Mesothelial cell of epicardium (in vitro differentiated cells): Measurements from ENCODE around the gene PPIP5K1. TPM values are rescaled to one million over a fixed set of nuclear protein-coding genes. Genes with fewer than 3 reads are reported as not detected.
"Not testable (repeated sequence)": the region's sequence is repeated elsewhere in the genome, so short reads cannot be mapped to it uniquely, and the experiment has no call there.

Experiments
- DNase-seq, 2 experiments: peaks; one replicate each; pipeline ENCODE4 v3.0.0; 2021; ENCODE audit warnings: low spot score in 2 of 2; ENCODE audit not compliant: unreplicated experiment in 2 of 2
- H3K27ac Mint-ChIP-seq: 2 replicates; pipeline ENCODE4 v1.8.0; 2021; ENCODE audit warnings: mixed read lengths
- H3K27me3 Mint-ChIP-seq: 2 replicates; pipeline ENCODE4 v1.8.0; 2021; ENCODE audit warnings: low read depth, mixed read lengths
- H3K36me3 Mint-ChIP-seq: 2 replicates; pipeline ENCODE4 v1.8.0; 2021; ENCODE audit warnings: mixed read lengths
- H3K4me1 Mint-ChIP-seq: 2 replicates; pipeline ENCODE4 v1.8.0; 2021; ENCODE audit warnings: mixed read lengths
- H3K4me3 Mint-ChIP-seq: 2 replicates; pipeline ENCODE4 v1.8.0; 2021; ENCODE audit warnings: mild to moderate bottlenecking, moderate library complexity, mixed read lengths
- H3K9me3 Mint-ChIP-seq: 2 replicates; pipeline ENCODE4 v1.8.0; 2021; ENCODE audit warnings: mixed read lengths
- total RNA-seq: library from RNA; stranded (reverse); gene quantifications from 3 replicates; pipeline ENCODE4 v1.2.1, GENCODE V29; 2021
- TF ChIP-seq, protein P1 (sequence below): fragments of 200-600 bp; sonication (generic); IDR thresholded peaks from one replicate; pipeline ENCODE4 v1.5.0; 2021; ENCODE audit warnings: antibody characterized with exemption; ENCODE audit not compliant: unreplicated experiment

PPIP5K1 gene
- total RNA-seq, result 53.2 to 61.5 TPM (median 56.0 TPM) in 3 replicates

DNA sequence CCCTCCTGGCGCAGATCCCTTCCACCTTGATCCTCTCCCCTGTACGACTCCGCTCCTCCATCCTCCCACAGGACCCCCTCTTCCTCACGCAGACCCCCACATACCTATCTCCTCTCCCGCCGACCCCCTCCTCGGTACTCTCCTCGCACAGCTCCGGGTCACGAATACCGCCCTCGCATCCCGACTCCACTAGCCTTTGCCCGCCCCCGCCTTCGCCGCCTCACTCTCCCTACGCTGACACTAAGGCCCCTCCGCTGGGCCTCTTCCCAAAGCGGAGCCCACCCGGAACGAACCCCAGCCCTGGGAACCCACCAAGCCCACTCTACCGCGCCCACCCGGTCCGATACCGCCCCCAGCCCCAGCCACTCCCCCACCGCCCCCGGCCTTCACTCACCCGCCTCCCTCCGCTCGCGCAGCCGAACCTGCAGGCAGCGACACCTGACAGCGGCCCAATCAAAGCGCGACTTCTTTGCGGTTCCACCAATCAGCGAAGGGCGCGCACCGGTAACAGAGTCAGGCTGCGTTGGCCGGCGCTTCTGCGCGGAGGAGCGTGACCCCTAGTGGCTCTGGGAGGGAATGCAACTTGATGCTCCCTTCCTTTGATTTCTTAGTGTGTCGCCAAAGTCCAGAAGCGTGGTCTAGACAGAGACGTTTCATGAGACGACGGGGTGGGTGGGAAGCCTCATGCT is at the start of gene PPIP5K1:
TSS of gene PPIP5K1 (minus strand) at position 431 of the 689 bp plus-strand sequence. CDS start 5,704 bp downstream, outside the sequence.
- not testable (repeated sequence) for H3K36me3 Mint-ChIP-seq, H3K27ac Mint-ChIP-seq, H3K27me3 Mint-ChIP-seq, H3K9me3 Mint-ChIP-seq, DNase-seq, H3K4me3 Mint-ChIP-seq, H3K4me1 Mint-ChIP-seq

DNA sequence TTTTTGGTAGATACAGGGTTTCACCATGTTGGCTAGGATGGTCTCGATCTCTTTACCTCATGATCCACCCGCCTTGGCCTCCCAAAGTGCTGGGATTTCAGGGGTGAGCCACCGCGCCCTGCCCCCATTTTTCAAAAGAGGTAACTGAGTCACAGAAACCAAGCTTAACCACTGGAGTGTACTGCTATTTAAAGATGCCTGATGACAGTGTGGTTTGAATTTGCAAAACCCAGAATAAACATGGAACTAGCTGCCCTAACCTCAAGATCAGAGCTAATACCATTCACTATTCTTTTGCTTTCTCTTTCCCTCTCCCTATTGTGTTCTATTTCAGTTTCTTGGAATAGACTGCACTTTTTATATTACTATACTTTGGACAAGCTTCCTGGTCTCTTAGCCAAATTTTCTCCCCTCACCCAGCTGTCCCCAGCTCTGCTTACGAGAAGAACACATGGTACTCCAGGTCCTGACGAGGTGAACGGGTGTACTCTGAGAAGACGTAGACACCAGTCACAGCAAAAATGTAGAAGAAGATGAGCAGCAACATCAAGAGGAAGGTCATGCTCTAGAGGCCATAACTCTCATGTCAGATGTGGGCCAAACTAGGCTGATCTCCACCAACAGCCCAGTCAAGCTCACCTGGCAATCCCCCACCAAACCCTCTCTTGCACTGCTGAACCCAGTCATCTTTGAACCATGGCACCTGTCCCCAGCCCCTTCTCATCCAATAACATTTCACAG is 48.6 kb upstream of the PPIP5K1 start:
- H3K27me3 Mint-ChIP-seq, H3K36me3 Mint-ChIP-seq, H3K9me3 Mint-ChIP-seq, H3K27ac Mint-ChIP-seq, H3K4me3 Mint-ChIP-seq, H3K4me1 Mint-ChIP-seq, DNase-seq: not testable (repeated sequence)

DNA sequence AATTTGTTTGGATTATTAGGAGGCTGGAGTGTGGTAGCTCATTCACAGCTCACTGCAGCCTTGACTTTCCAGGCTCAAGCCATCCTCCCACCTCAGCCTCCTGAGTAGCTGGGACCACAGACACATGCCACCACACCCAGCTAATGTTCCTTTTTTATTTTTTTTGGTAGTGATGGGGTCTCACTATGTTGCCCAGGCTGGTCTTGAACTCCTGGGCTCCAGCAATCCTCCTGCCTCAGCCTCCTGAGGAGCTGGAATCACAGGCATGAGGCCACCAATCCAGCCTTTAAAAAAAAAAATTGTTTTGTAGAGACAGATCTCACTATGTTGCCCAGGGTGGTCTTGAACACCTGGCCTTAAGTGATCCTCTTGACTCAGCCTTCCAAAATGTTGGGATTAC is 36.9 kb upstream of the PPIP5K1 start:
- not testable (repeated sequence) for H3K27ac Mint-ChIP-seq, H3K36me3 Mint-ChIP-seq, H3K4me3 Mint-ChIP-seq, H3K9me3 Mint-ChIP-seq, DNase-seq, H3K27me3 Mint-ChIP-seq, H3K4me1 Mint-ChIP-seq

DNA sequence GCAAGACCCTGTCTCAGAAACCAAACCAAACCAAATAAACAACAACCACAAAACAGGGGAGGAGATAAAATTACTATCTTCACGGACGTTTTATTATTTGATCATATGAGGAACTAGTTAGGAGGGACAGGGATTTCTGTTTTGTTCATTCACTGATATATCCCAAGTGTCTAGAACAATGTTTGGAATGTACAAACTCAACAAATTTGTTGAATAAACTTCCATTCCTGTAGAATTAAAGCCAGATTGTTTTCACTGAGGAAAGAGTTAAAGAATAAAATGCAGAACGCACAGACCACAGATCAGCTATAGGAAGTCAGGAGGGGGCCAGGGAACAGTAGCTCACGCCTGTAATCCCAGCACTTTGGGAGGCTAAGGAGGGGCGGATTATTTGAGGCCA is 35.1 kb upstream of the PPIP5K1 start:
- H3K27me3 Mint-ChIP-seq, result peaks cover 4% of the 10 kb centered on the region
- H3K4me1 Mint-ChIP-seq, result no peaks in the 10 kb centered on the region
- no peak overlapping the region for H3K27ac Mint-ChIP-seq
- DNase-seq, result no peak
- TF ChIP-seq, protein P1, sequence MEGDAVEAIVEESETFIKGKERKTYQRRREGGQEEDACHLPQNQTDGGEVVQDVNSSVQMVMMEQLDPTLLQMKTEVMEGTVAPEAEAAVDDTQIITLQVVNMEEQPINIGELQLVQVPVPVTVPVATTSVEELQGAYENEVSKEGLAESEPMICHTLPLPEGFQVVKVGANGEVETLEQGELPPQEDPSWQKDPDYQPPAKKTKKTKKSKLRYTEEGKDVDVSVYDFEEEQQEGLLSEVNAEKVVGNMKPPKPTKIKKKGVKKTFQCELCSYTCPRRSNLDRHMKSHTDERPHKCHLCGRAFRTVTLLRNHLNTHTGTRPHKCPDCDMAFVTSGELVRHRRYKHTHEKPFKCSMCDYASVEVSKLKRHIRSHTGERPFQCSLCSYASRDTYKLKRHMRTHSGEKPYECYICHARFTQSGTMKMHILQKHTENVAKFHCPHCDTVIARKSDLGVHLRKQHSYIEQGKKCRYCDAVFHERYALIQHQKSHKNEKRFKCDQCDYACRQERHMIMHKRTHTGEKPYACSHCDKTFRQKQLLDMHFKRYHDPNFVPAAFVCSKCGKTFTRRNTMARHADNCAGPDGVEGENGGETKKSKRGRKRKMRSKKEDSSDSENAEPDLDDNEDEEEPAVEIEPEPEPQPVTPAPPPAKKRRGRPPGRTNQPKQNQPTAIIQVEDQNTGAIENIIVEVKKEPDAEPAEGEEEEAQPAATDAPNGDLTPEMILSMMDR, result no peak
- no peaks in the 10 kb centered on the region for H3K36me3 Mint-ChIP-seq
- no peak overlapping the region for H3K4me3 Mint-ChIP-seq
- no peaks in the 10 kb centered on the region for H3K9me3 Mint-ChIP-seq

DNA sequence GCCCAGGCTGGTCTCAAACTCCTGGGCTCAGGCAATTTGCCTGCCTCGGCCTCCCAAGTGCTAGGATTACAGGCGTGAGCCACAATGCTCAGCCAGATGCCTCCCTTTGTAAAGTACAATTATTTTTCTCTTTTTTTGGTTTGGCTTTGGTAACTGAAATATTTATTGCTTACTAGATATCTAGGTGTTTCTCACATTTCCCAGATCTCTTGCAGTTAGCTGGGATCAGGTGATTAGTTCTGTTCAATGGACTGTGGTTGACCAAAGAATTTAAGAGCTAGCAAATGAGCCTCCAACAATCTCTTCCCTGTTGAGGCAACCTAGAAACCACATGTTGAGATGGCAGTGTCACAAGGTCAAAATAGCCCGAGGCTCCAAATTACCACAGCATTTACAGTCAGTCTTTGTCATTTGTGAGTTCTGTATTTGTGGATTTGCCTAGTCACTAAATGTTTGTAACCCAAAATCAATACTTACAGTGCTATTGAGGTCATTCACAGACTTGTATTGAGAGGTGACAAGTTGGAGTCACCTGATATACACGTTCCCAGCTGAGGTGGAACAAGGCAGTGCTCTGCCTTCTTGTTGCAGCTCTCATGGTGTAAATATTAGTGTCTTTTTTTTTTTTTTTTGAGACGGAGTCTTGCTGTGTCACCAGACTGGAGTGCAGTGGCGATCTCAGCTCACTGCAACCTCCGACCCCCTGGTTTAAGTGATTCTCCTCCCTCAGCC is 32.2 kb upstream of the PPIP5K1 start:
- H3K27me3 Mint-ChIP-seq, H3K4me3 Mint-ChIP-seq, H3K4me1 Mint-ChIP-seq, DNase-seq, H3K27ac Mint-ChIP-seq, H3K36me3 Mint-ChIP-seq, H3K9me3 Mint-ChIP-seq: not testable (repeated sequence)

DNA sequence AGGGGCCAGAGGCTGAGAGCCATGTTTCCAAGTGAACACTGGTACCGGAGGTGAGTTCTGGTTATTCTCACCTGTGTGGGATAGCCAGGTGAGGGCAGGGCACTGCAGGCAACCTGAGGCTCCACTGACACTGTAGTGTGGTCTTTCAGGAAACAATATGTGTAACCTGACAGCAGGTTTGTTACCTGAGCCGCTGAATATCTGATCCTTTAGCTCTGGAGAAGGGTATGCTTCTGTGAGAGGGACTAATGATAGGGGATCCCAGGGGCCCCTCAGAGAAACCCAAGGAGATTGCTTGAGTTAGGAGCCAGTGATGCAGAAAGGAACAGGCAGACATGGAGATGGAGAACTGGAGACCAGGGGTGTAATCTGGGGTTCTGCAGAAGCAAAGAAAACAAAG is 28.7 kb upstream of the PPIP5K1 start, which contains the start of gene STRC:
TSS of gene STRC (minus strand) at position 101 of the 400 bp plus-strand sequence. CDS start at position 23, 78 bp downstream.
- not testable (repeated sequence) for H3K27ac Mint-ChIP-seq

DNA sequence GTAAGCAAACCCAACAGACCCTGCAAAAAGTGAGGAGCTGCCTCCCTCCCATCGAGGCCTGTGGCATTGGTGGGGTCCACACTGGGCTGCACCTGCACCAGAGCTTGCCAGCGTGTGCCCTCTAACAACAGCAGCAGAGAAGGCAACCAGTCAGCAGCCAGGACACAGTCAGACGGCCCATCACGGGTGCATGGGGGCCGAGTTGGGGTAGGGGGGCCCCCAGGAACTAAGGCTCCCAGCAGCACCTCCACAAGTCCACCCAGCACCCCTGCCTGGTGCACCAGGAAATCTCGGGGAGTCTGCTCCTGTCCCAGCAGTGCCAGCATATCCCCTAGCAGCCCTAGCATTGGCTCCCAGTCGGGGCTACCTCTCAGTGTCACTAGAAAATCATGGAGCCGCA is 27.7 kb upstream of the PPIP5K1 start:
- not testable (repeated sequence) for DNase-seq, H3K27ac Mint-ChIP-seq, H3K4me3 Mint-ChIP-seq, H3K9me3 Mint-ChIP-seq, H3K4me1 Mint-ChIP-seq, H3K27me3 Mint-ChIP-seq, H3K36me3 Mint-ChIP-seq

More for the DNA sequence above, 28.7 kb upstream of the PPIP5K1 start, which contains the start of gene STRC:
- not testable (repeated sequence) for H3K27me3 Mint-ChIP-seq, DNase-seq, H3K36me3 Mint-ChIP-seq, H3K4me1 Mint-ChIP-seq, H3K9me3 Mint-ChIP-seq, H3K4me3 Mint-ChIP-seq

DNA sequence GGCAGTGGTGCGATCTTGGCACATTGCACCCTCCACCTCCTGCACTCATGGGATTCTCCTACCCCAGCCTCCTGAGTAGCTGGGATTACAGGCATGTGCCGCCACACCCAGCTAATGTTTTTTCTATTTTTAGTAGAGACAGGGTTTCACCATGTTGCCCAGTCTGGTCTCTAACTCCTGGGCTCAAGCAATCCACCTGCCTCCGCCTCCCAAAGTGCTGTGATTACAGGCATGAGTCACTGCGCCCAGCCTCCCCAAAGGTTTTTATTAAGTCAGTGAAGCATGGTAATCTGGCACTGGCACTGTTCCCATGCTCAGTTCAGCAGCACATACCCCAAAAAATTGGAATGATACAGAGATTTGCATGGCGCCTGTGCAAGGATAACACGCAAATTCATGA is 12.2 kb upstream of the PPIP5K1 start:
- not testable (repeated sequence) for DNase-seq, H3K9me3 Mint-ChIP-seq, H3K4me3 Mint-ChIP-seq, H3K27ac Mint-ChIP-seq, H3K4me1 Mint-ChIP-seq, H3K36me3 Mint-ChIP-seq
- peaks cover 33% of the 10 kb centered on the region for H3K27me3 Mint-ChIP-seq

DNA sequence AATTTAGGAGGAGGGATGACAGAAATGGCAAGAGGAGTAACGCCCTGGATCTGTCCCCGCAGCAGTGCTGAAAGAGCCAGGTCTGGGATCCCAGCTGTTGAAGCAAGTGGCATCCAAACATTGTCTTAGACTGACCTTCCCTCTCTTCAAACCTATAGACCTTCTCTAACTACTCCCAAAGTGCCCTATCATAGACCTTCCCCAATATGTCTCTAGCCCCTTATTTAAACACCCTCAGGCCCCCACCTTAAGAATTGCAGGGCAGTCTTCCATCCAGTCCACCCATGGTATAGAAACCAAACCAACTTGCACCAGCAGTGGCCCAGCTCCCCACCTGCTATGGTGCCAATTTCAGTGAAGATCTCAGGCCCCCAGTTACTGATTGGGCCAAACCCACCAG is 10.2 kb upstream of the PPIP5K1 start:
- H3K4me3 Mint-ChIP-seq, H3K9me3 Mint-ChIP-seq, H3K4me1 Mint-ChIP-seq, H3K27ac Mint-ChIP-seq, DNase-seq, H3K36me3 Mint-ChIP-seq: not testable (repeated sequence)
- peaks cover 41% of the 10 kb centered on the region for H3K27me3 Mint-ChIP-seq

DNA sequence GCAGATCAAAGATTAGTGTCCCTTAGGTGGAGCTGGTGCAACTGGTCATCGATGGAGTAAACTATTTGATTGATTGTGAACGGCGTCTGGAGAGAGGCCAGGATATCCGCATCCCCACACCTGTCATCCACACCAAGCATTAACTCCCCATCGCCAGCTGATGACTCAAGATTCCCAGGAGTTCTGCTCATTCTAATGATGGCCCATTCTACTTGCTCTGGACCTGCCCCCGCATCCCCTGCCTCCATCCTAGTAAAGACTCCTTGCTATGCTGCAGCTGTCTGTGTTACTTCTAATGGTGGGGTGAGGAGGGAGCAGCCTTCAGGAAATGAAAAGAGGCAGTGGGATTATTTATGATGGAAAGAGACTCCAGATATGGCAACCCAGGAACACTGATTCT is 9.1 kb upstream of the PPIP5K1 start:
- not testable (repeated sequence) for H3K9me3 Mint-ChIP-seq

DNA sequence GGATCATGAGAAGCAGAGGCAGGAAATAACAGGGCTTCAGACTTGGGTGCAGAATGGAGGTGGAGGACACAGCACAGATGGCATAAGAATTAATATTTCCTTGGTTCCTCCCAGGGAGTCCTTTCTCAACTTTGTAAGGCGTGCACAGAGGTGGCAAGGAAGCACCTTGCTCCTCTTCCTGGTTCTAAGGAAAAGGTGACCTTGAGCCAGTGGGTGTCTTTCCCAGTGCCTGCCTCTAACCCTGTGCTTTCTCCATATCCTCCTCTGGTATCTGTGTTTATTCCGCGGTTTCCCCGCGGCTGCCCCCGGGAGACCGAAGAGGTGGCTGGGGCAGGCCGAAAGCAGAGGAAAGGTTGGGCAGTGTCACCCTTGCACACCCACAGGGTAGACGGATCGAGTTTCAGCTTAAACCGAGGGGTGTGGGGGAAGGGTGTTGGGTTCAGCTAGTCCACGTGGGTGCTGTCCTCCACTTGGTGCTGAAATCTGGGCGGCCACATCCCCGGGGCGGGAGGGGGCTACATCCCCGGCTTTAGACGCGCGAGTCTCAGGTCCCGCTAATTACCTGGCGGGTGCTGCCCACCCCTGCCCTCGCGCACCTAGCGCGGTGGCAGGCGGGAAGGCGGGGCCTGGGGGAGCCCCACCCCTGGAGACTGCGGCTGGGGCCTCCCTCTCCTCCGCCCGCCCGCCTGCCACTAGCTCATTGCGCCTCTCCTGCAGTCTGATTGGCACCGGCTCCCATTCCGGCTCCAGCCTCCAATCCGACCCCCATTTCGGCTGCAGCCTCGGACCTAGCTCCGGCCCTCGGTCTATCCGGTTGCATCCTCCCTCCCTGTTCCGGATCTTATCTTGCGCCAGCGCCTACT is 3.6 kb upstream of the PPIP5K1 start, which contains the start of gene CKMT1B:
TSS of gene CKMT1B (plus strand) at position 700 of the 863 bp plus-strand sequence. CDS start 192 bp downstream, outside the sequence.
- not testable (repeated sequence) for DNase-seq, H3K4me1 Mint-ChIP-seq, H3K36me3 Mint-ChIP-seq, H3K4me3 Mint-ChIP-seq, H3K9me3 Mint-ChIP-seq, H3K27ac Mint-ChIP-seq
- peaks cover 17% of the 10 kb centered on the region for H3K27me3 Mint-ChIP-seq

More for the DNA sequence above, 9.1 kb upstream of the PPIP5K1 start:
- H3K4me1 Mint-ChIP-seq, DNase-seq, H3K27ac Mint-ChIP-seq, H3K36me3 Mint-ChIP-seq, H3K4me3 Mint-ChIP-seq: not testable (repeated sequence)
- peaks cover 38% of the 10 kb centered on the region for H3K27me3 Mint-ChIP-seq

DNA sequence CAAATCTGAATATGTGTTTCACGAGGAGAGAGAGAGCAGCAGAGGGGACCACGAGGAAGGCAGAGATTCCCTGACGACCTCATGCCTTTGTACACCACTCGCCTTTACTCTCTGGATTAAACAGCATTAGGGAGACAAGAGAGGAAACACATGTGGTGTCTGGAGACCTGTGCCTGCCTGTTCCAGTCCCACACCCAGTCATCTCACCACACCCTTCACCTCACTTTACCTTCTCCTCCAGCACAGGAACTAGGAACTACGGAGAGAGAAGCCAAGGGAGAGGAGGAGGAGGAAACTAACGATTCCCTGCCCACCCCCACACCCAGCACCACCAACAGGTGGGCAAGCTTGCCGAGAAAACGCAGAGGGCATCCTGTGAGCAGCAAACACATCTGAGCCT is 2.8 kb upstream of the PPIP5K1 start:
- H3K36me3 Mint-ChIP-seq, H3K4me3 Mint-ChIP-seq, H3K9me3 Mint-ChIP-seq, H3K4me1 Mint-ChIP-seq, DNase-seq, H3K27ac Mint-ChIP-seq: not testable (repeated sequence)
- peaks cover 14% of the 10 kb centered on the region for H3K27me3 Mint-ChIP-seq
